Progenitor cell of endocrine pancreas (in vitro differentiated cells): ENCODE measurements around the gene PCARE. TPM values are rescaled to one million over a fixed set of nuclear protein-coding genes. Genes with fewer than 3 reads are reported as not detected.

Experiments
- DNase-seq: peaks from one replicate; pipeline ENCODE4 v3.0.0; 2021; ENCODE audit warnings: low spot score; ENCODE audit not compliant: unreplicated experiment
- H3K27ac Mint-ChIP-seq: 2 replicates; pipeline ENCODE4 v1.8.0; 2021; ENCODE audit warnings: mild to moderate bottlenecking, moderate library complexity, mixed read lengths
- H3K27me3 Mint-ChIP-seq: 2 replicates; pipeline ENCODE4 v1.8.0; 2021; ENCODE audit warnings: mixed read lengths
- H3K36me3 Mint-ChIP-seq: 2 replicates; pipeline ENCODE4 v1.8.0; 2022; ENCODE audit warnings: mixed read lengths; ENCODE audit not compliant: insufficient read depth
- H3K4me1 Mint-ChIP-seq: 2 replicates; pipeline ENCODE4 v1.8.0; 2021; ENCODE audit warnings: low read depth, mixed read lengths
- H3K4me3 Mint-ChIP-seq: 2 replicates; pipeline ENCODE4 v1.8.0; 2021; ENCODE audit warnings: low read depth, mild to moderate bottlenecking, moderate library complexity, mixed read lengths
- H3K9me3 Mint-ChIP-seq: 2 replicates; pipeline ENCODE4 v1.8.0; 2021; ENCODE audit warnings: low read depth, mixed read lengths
- CTCF ChIP-seq: fragments of 200-600 bp; sonication (generic); IDR thresholded peaks from one replicate; pipeline ENCODE4 v1.5.0; 2021; ENCODE audit warnings: antibody characterized with exemption, mild to moderate bottlenecking; ENCODE audit not compliant: unreplicated experiment
- total RNA-seq: library from RNA; stranded (reverse); gene quantifications from 2 replicates; pipeline ENCODE4 v1.2.1, GENCODE V29; 2021

The PCARE gene
- total RNA-seq, 1 donor from 2014 or later, result not detected

DNA sequence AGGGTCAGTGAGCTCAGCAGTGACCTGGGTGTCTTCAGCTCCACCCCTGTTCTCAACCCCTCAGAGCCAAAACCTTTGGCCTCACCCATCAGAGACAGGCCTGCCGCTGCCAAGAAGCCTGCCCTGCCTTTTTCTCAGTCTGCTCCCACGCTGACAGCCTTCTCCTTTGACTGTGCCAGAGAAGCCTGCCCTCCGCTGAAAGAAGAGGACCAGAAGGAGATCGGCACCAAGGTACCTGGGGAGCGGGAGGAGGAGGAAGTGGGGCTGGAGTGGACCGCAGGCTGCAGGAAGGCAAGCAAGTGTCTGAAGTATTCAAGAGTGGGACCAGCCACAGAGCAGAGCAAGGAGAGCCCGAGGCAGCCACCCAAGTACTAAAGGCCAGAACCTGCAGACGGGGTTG, 60.0 kb downstream of the PCARE start:
- Mint-ChIP-seq H3K27me3 (peaks cover 27% of the 10 kb centered on the region), H3K27ac (no peak overlapping the region), H3K9me3 (no peaks in the 10 kb centered on the region), H3K4me3 (no peak overlapping the region), H3K36me3 (no peaks in the 10 kb centered on the region), H3K4me1 (peaks cover 1% of the 10 kb centered on the region)
- no peak for DNase-seq
- no peak for TF ChIP-seq CTCF

DNA sequence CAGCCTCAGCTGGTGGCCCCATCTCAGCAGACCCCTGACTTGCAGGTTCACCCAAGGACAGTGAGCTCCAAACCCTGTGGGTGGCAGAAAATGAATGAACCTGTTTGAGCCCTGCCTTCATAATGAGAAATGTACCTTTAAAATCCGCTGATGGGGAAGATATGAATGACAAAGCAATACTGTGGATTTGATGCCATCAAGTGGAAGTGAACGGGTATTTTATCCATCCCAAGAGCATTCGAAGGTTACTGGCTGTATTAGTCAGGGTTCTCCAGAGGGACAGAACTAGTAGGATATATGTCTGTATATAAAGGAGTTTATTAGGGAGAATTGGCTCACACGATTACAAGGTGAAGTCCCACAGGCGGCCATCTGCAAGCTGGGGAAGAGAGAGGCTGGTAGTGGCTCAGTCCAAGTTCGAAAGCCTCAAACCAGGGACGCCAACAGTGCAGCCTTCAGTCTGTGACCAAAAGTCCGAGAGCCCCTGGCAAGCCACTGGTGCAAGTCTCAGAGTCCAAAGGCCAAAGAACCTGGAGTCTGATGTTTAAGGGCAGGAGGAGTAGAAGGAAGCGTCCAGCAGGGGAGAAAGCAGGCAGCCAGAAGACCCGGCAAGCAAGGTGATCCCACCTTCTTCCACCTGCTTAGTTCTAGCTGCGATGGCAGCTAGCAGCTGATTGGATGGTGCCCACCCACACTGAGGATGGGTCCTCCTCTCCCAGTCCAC, 61.1 kb downstream of the PCARE start:
- H3K4me1 Mint-ChIP-seq, result peaks cover 1% of the 10 kb centered on the region
- H3K27me3 Mint-ChIP-seq, result peaks cover 27% of the 10 kb centered on the region
- no peak overlapping the region for H3K4me3 Mint-ChIP-seq
- no peaks in the 10 kb centered on the region for H3K36me3 Mint-ChIP-seq
- H3K27ac Mint-ChIP-seq, result no peak overlapping the region
- DNase-seq, result no peak
- H3K9me3 Mint-ChIP-seq, result no peaks in the 10 kb centered on the region
- no peak for TF ChIP-seq CTCF

- no peak for TF ChIP-seq CTCF
- Mint-ChIP-seq H3K4me1 (peaks cover 1% of the 10 kb centered on the region), H3K27me3 (peaks cover 27% of the 10 kb centered on the region), H3K36me3 (no peaks in the 10 kb centered on the region), H3K4me3 (no peak overlapping the region), H3K9me3 (no peaks in the 10 kb centered on the region), H3K27ac (no peak overlapping the region)
- no peak for DNase-seq
Observed at GRCh38 chr2:29012211-29012681, 62.1 kb downstream of the PCARE start.

Other genes starting within 250 kb of the PCARE start
- gene TRMT61B, start 204.2 kb downstream of the PCARE start, total RNA-seq, result 22.6 and 26.0 TPM in 2 replicates
- 57.2 and 60.7 TPM in 2 replicates for gene WDR43, start 179.9 kb downstream of the PCARE start, total RNA-seq
- 0.86 and 0.98 TPM in 2 replicates for gene TOGARAM2, start 93.2 kb downstream of the PCARE start, total RNA-seq
- 13.7 and 16.0 TPM in 2 replicates for gene CLIP4, start 40.9 kb upstream of the PCARE start, total RNA-seq